Osteoblast (primary cell): Measurements from ENCODE around the gene RGS19. TPM values are rescaled to one million over a fixed set of nuclear protein-coding genes. Genes with fewer than 3 reads are reported as not detected.
A peak's percentile ranks its signal among the peaks of the same experiment; 100 is the strongest.

ENCODE experiments used
- DNase-seq: peaks from one replicate; pipeline ENCODE4 v3.0.0; 2011; ENCODE audit warnings: low spot score, mixed read lengths; ENCODE audit not compliant: insufficient read length; ENCODE audit errors: missing footprints
- H2AFZ ChIP-seq: 2 replicates; pipeline ENCODE4 v1.6.0; 2011; ENCODE audit warnings: mild to moderate bottlenecking, low read length
- H3K27ac ChIP-seq: 2 replicates; pipeline ENCODE4 v1.5.1; 2011; ENCODE audit warnings: mild to moderate bottlenecking, low read depth, low read length, moderate library complexity
- H3K27me3 ChIP-seq: 2 replicates; pipeline ENCODE4 v1.6.0; 2012; ENCODE audit warnings: mild to moderate bottlenecking, control low read depth, inconsistent platforms, low read length, moderate library complexity; ENCODE audit not compliant: insufficient read depth
- H3K36me3 ChIP-seq: 2 replicates; pipeline ENCODE4 v1.5.1; 2011; ENCODE audit warnings: mild to moderate bottlenecking, low read length, control low read depth, moderate library complexity; ENCODE audit not compliant: insufficient read depth
- H3K4me1 ChIP-seq: 2 replicates; pipeline ENCODE4 v1.5.1; 2011; ENCODE audit warnings: mild to moderate bottlenecking, low read length, control low read depth, moderate library complexity; ENCODE audit not compliant: insufficient read depth
- H3K4me2 ChIP-seq: 2 replicates; pipeline ENCODE4 v1.6.0; 2011; ENCODE audit warnings: mild to moderate bottlenecking, low read length; ENCODE audit not compliant: insufficient read depth
- H3K4me3 ChIP-seq: fragments of 200-600 bp; sonication (generic); 3 replicates; pipeline ENCODE4 v1.5.1; 2012; ENCODE audit warnings: mild to moderate bottlenecking, low read length, inconsistent platforms; ENCODE audit not compliant: insufficient read depth
- H3K79me2 ChIP-seq: 2 replicates; pipeline ENCODE4 v1.6.0; 2012; ENCODE audit warnings: mild to moderate bottlenecking, low read length, control low read depth, inconsistent platforms; ENCODE audit not compliant: insufficient read depth
- H3K9me3 ChIP-seq: 2 replicates; pipeline ENCODE4 v1.5.1; 2011; ENCODE audit warnings: low read depth, low read length, control low read depth
- H4K20me1 ChIP-seq: 2 replicates; pipeline ENCODE4 v1.6.0; 2012; ENCODE audit warnings: mild to moderate bottlenecking, low read length, control low read depth; ENCODE audit not compliant: insufficient read depth
- CTCF ChIP-seq: IDR thresholded peaks from 2 replicates; pipeline ENCODE4 v1.5.1; 2011; ENCODE audit warnings: mild to moderate bottlenecking, low read depth, low read length, moderate library complexity; ENCODE audit errors: extremely low read depth
- total RNA-seq: library from RNA; depleted of rRNA; stranded (reverse); fragments of >200 nt; gene quantifications from 2 replicates; pipeline ENCODE4 v1.2.3, GENCODE V29; 2012

RGS19 gene
- total RNA-seq, 1 donor, result 6.9 TPM

GRCh38 chr20:64101731-64102621, 22.7 kb upstream of the RGS19 start:
- DNase-seq, result no peak
- Histone ChIP-seq H3K79me2 (no peaks in the 10 kb centered on the region), H3K4me2 (no peak overlapping the region), H3K4me1 (no peaks in the 10 kb centered on the region), H3K27ac (no peak overlapping the region), H3K9me3 (no peaks in the 10 kb centered on the region), H3K36me3 (no peaks in the 10 kb centered on the region), H3K4me3 (no peak overlapping the region), H2AFZ (no peak overlapping the region), H4K20me1 (no peaks in the 10 kb centered on the region), H3K27me3 (peaks cover 35% of the 10 kb centered on the region)
- TF ChIP-seq CTCF, result peak; percentile 42

- Histone ChIP-seq H3K27me3 (peaks cover 35% of the 10 kb centered on the region), H3K36me3 (no peaks in the 10 kb centered on the region), H3K4me1 (no peaks in the 10 kb centered on the region), H3K9me3 (no peaks in the 10 kb centered on the region), H3K79me2 (no peaks in the 10 kb centered on the region), H3K27ac (no peak overlapping the region), H4K20me1 (no peaks in the 10 kb centered on the region), H3K4me2 (no peak overlapping the region), H3K4me3 (no peak overlapping the region), H2AFZ (no peak overlapping the region)
- TF ChIP-seq CTCF, result no peak
- DNase-seq, result no peak
Observed at GRCh38 chr20:64100946-64101688, 21.8 kb upstream of the RGS19 start.

- TF ChIP-seq CTCF, result no peak
Observed at GRCh38 chr20:64100566-64100888, 21.2 kb upstream of the RGS19 start.

More at GRCh38 chr20:64100566-64100888, 21.2 kb upstream of the RGS19 start:
- no peak overlapping the region for H2AFZ ChIP-seq
- no peaks in the 10 kb centered on the region for H3K79me2 ChIP-seq
- H3K9me3 ChIP-seq, result no peaks in the 10 kb centered on the region
- H4K20me1 ChIP-seq, result no peaks in the 10 kb centered on the region
- no peak overlapping the region for H3K4me3 ChIP-seq
- no peaks in the 10 kb centered on the region for H3K36me3 ChIP-seq
- peaks cover 35% of the 10 kb centered on the region for H3K27me3 ChIP-seq
- no peak overlapping the region for H3K4me2 ChIP-seq
- no peak overlapping the region for H3K27ac ChIP-seq
- no peak for DNase-seq
- no peaks in the 10 kb centered on the region for H3K4me1 ChIP-seq
